Activated naive CD8-positive, alpha-beta T cell (primary cell): ENCODE measurements around the gene TOP1.
"Not testable (repeated sequence)": the region's sequence is repeated elsewhere in the genome, so short reads cannot be mapped to it uniquely, and the experiment has no call there.

Experiments
- H3K27ac Mint-ChIP-seq: one replicate; pipeline ENCODE4 v1.8.0; 2021; ENCODE audit warnings: mixed read lengths
- H3K27me3 Mint-ChIP-seq: one replicate; pipeline ENCODE4 v1.8.0; 2021; ENCODE audit warnings: mixed read lengths
- H3K36me3 Mint-ChIP-seq: one replicate; pipeline ENCODE4 v1.8.0; 2021; ENCODE audit warnings: mixed read lengths
- H3K4me1 Mint-ChIP-seq: one replicate; pipeline ENCODE4 v1.8.0; 2021; ENCODE audit warnings: low read depth, mixed read lengths
- H3K4me3 Mint-ChIP-seq: one replicate; pipeline ENCODE4 v1.8.0; 2021; ENCODE audit warnings: mild to moderate bottlenecking, mixed read lengths
- H3K9me3 Mint-ChIP-seq: one replicate; pipeline ENCODE4 v1.8.0; 2021; ENCODE audit warnings: low read depth, mixed read lengths

The TOP1 gene

GRCh38 chr20:41098703-41099250 lies 70.2 kb downstream of the TOP1 start:
- peaks cover 26% of the 10 kb centered on the region for H3K36me3 Mint-ChIP-seq
- H3K27me3 Mint-ChIP-seq, result no peaks in the 10 kb centered on the region
- no peak overlapping the region for H3K4me3 Mint-ChIP-seq
- no peak overlapping the region for H3K27ac Mint-ChIP-seq
- no peaks in the 10 kb centered on the region for H3K9me3 Mint-ChIP-seq
- H3K4me1 Mint-ChIP-seq, result peaks cover 8% of the 10 kb centered on the region

GRCh38 chr20:41100001-41100480 lies 71.4 kb downstream of the TOP1 start:
- Mint-ChIP-seq H3K4me3 (no peak overlapping the region), H3K9me3 (no peaks in the 10 kb centered on the region), H3K27ac (no peak overlapping the region), H3K36me3 (peaks cover 31% of the 10 kb centered on the region), H3K4me1 (peaks cover 5% of the 10 kb centered on the region), H3K27me3 (no peaks in the 10 kb centered on the region)

DNA sequence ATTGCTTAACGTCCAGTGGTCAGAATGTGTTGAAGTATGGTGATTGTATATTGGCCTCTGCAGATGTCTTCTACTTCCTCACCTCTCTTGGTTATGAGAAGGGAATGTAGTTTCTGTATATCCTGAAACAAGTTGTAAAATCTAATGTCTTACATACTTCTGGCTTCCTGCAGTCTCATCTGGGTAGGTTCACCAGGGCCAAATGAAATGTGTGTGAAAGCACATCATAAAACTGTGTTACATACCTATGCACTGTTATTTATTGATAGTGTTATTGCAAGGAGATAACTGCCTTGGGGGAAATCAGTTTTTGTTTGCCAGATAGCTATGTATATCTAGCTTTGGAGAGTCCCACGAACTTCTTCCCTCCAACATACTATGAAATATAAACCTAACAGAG lies 73.0 kb downstream of the TOP1 start:
- Mint-ChIP-seq H3K36me3 (peaks cover 28% of the 10 kb centered on the region), H3K27ac (no peak overlapping the region), H3K27me3 (no peaks in the 10 kb centered on the region)

GRCh38 chr20:41108531-41108930 lies 79.9 kb downstream of the TOP1 start:
- no peak overlapping the region for H3K4me3 Mint-ChIP-seq
- no peaks in the 10 kb centered on the region for H3K27me3 Mint-ChIP-seq
- no peak overlapping the region for H3K27ac Mint-ChIP-seq
- H3K9me3 Mint-ChIP-seq, result no peaks in the 10 kb centered on the region
- peaks cover 5% of the 10 kb centered on the region for H3K36me3 Mint-ChIP-seq
- H3K4me1 Mint-ChIP-seq, result peaks cover 2% of the 10 kb centered on the region

More for the DNA sequence above, 73.0 kb downstream of the TOP1 start:
- H3K4me3 Mint-ChIP-seq, result no peak overlapping the region
- no peaks in the 10 kb centered on the region for H3K9me3 Mint-ChIP-seq
- H3K4me1 Mint-ChIP-seq, result no peaks in the 10 kb centered on the region

DNA sequence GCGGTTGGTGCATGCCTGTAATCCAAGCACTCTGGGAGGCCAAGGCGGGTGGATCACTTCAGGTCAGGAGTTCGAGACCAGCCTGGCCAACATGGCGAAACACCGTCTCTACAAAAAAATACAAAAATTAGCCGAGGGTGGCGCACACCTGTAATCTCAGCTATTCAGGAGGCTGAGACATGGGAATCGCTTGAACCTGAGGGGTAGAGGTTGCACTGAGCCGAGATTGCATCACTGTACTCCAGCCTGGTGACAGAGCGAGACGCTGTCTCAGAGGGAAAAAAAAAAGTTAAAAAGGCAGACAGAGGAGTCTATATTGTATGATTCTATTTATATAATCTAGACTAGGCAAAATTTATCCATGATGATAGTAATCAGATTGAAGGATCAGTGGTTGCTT lies 81.4 kb downstream of the TOP1 start:
- Mint-ChIP-seq H3K27me3 (no peaks in the 10 kb centered on the region), H3K36me3 (no peaks in the 10 kb centered on the region), H3K4me3 (no peak overlapping the region), H3K4me1 (peaks cover 2% of the 10 kb centered on the region), H3K27ac (no peak overlapping the region), H3K9me3 (no peaks in the 10 kb centered on the region)

- no peaks in the 10 kb centered on the region for H3K27me3 Mint-ChIP-seq
- H3K9me3 Mint-ChIP-seq, result no peaks in the 10 kb centered on the region
- H3K4me3 Mint-ChIP-seq, result no peak overlapping the region
- H3K4me1 Mint-ChIP-seq, result peaks cover 2% of the 10 kb centered on the region
- H3K36me3 Mint-ChIP-seq, result peaks cover under 1% of the 10 kb centered on the region
- H3K27ac Mint-ChIP-seq, result peak overlapping the region; percentile 16
These were observed 82.4 kb downstream of the TOP1 start for GRCh38 chr20:41110930-41111577.

DNA sequence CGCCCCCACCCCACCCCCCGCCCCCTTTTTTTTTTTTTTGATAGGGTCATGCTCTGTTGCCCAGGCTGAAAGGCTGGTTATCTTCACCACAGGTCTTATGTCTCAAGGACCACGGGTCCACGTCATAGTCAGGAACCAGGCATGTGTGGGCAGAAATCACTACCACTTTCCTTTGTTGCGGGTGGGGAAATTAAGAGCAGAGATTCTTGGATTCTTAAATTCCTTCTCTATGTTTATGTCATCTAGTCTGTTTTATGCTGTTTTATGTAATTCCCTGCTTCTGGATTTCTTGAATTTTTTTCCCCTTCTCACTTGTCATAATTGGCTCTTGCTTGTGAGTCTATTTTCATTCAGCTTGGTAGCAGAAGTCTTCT lies 82.9 kb downstream of the TOP1 start:
- no peak overlapping the region for H3K4me3 Mint-ChIP-seq
- no peaks in the 10 kb centered on the region for H3K27me3 Mint-ChIP-seq
- H3K36me3 Mint-ChIP-seq, result peaks cover 5% of the 10 kb centered on the region
- no peak overlapping the region for H3K27ac Mint-ChIP-seq
- peaks cover 2% of the 10 kb centered on the region for H3K4me1 Mint-ChIP-seq
- H3K9me3 Mint-ChIP-seq, result no peaks in the 10 kb centered on the region

GRCh38 chr20:41116282-41116956 lies 87.8 kb downstream of the TOP1 start:
- Mint-ChIP-seq H3K36me3 (peaks cover 11% of the 10 kb centered on the region), H3K4me3 (no peak overlapping the region), H3K4me1 (peaks cover 4% of the 10 kb centered on the region), H3K27me3 (no peaks in the 10 kb centered on the region), H3K9me3 (no peaks in the 10 kb centered on the region), H3K27ac (no peak overlapping the region)

GRCh38 chr20:41118159-41118558 lies 89.5 kb downstream of the TOP1 start:
- not testable (repeated sequence) for H3K27me3 Mint-ChIP-seq, H3K27ac Mint-ChIP-seq, H3K4me3 Mint-ChIP-seq, H3K4me1 Mint-ChIP-seq, H3K9me3 Mint-ChIP-seq
- peaks cover 14% of the 10 kb centered on the region for H3K36me3 Mint-ChIP-seq

DNA sequence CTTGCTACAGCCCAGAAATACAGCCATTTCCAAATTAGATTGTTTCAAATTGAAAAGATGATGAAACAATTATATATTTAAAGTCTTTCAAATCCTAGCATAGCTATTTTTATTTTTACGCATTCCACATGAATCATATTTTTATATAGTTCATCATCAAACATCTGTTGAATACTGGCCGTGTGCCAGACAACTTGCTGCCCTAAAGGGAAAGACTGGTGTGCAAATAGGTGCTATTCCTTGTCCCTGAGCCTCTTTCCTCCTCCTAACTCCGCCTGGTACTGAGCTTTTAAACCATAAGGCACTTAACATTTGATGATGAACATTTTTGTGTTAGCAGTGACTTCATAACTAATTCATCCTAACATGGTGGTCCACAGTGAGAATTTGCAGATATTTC lies 90.0 kb downstream of the TOP1 start:
- Mint-ChIP-seq H3K4me1 (peaks cover 6% of the 10 kb centered on the region), H3K27me3 (no peaks in the 10 kb centered on the region), H3K27ac (peak overlapping the region; percentile 54), H3K9me3 (no peaks in the 10 kb centered on the region), H3K36me3 (peaks cover 15% of the 10 kb centered on the region), H3K4me3 (no peak overlapping the region)

DNA sequence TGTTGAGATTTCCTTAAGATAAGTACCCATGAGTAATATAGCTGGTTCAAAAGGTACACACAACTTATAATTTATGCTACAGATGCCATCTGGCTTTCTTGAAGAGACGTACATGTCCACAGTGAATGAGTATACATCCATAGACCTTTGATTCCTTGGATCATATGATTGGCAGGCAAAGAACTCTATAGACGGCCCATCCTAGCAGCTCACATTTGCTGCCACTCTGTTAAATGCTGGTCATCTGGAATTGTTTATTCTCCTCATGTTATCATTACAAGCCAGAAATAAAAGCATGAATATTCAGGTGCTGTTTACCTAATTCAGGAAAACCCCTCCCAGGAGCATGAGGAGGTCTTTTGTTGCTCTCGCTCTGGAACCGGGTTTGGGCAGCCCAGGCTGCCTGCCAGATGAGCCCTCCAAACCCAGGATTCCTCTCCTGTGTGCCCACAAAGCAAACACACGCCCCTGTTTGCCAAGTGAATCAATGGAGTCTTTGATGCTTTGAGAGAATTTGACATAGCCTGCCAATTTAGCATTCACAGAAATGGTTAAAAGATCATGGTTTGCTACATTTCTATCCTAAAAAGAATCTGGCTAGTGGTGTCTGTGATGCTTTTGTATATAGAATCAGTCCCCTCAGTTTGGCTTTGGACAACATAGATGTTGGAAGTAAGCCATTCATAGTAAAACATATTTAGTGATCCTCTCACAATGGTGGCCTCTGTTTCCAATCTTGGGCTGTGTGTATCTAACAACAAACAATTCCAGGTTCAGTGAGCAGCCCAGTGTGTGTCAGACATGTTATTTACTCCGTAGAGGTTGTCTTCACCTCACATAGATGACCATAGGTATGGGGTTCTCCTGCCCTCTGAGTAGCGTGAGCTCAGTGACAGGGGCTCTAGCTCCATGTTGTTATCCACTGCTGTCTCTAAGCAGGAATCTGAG lies 91.3 kb downstream of the TOP1 start:
- H3K9me3 Mint-ChIP-seq, result no peaks in the 10 kb centered on the region
- H3K27me3 Mint-ChIP-seq, result no peaks in the 10 kb centered on the region
- peaks cover 6% of the 10 kb centered on the region for H3K4me1 Mint-ChIP-seq
- H3K36me3 Mint-ChIP-seq, result peaks cover 15% of the 10 kb centered on the region
- H3K27ac Mint-ChIP-seq, result peak overlapping the region; percentile 54
- H3K4me3 Mint-ChIP-seq, result no peak overlapping the region

DNA sequence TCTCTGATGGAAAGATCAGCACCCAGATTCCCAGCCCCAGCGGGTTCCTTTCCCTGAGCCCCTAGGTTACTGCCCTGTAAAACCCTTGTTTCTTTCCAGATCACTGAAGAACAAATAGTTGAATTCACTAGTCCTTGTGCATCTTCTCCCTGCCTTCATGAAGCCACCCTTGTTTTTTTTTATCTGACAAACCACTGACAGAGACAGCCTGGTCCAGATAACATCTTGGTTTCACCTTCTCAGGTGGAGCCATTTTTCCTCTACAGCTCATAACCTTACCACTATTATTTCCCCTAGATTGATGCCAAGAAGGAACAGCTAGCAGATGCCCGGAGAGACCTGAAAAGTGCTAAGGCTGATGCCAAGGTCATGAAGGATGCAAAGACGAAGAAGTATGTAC lies 92.8 kb downstream of the TOP1 start:
- Mint-ChIP-seq H3K27me3 (no peaks in the 10 kb centered on the region), H3K4me1 (peaks cover 6% of the 10 kb centered on the region), H3K9me3 (no peaks in the 10 kb centered on the region), H3K27ac (peak overlapping the region; percentile 78), H3K36me3 (peaks cover 13% of the 10 kb centered on the region), H3K4me3 (peak overlapping the region; percentile 5)

GRCh38 chr20:41123631-41124030 lies 95.0 kb downstream of the TOP1 start:
- Mint-ChIP-seq H3K4me1 (peaks cover 6% of the 10 kb centered on the region), H3K9me3 (no peaks in the 10 kb centered on the region), H3K27ac (no peak overlapping the region), H3K36me3 (peaks cover 10% of the 10 kb centered on the region), H3K27me3 (no peaks in the 10 kb centered on the region), H3K4me3 (no peak overlapping the region)

- no peaks in the 10 kb centered on the region for H3K9me3 Mint-ChIP-seq
- no peaks in the 10 kb centered on the region for H3K27me3 Mint-ChIP-seq
- H3K27ac Mint-ChIP-seq, result peak overlapping the region; percentile 66
- H3K36me3 Mint-ChIP-seq, result peaks cover 10% of the 10 kb centered on the region
- H3K4me3 Mint-ChIP-seq, result no peak overlapping the region
- H3K4me1 Mint-ChIP-seq, result peaks cover 6% of the 10 kb centered on the region
These were observed 96.0 kb downstream of the TOP1 start for GRCh38 chr20:41124451-41125094.
